ENCODE data around the gene FKBP7. TPM values are rescaled to one million over a fixed set of nuclear protein-coding genes. Genes with fewer than 3 reads are reported as not detected.

Gene FKBP7
- total and polyA plus RNA-seq, 2 donors from 2014 or later = 8.2 to 10.8 TPM

- Histone ChIP-seq H3K36me3 (ENCODE audit: control insufficient read depth in 2 of 3, insufficient read depth in 3 of 3, low read length in 3 of 3) (peaks cover 0 to 4% (median 3%) of the 10 kb centered on the region in 3 donors), H3K9me3 (ENCODE audit: control insufficient read depth in 2 of 3, insufficient read depth in 1 of 3, low read length in 3 of 3) (no peaks in the 10 kb centered on the region), H3K27ac (ENCODE audit: low read depth in 2 of 2, low read length in 2 of 2) (no peak overlapping the region), H3K4me1 (ENCODE audit: control insufficient read depth in 2 of 3, insufficient read depth in 2 of 3, low read depth in 1 of 3, low read length in 3 of 3) (no peaks in the 10 kb centered on the region), H3K27me3 (ENCODE audit: control insufficient read depth, insufficient read depth, low read length) (no peaks in the 10 kb centered on the region), H3K9ac (ENCODE audit: low read length in 3 of 3) (no peak overlapping the region), H3K4me3 (ENCODE audit: low read length in 3 of 3) (no peak overlapping the region)
- intact Hi-C loops (cut with DNase I) = no loop called here
- no peak for TF ChIP-seq CTCF (IDR thresholded peaks at IDR 0.05; ENCODE audit: borderline replicate concordance, extremely low read depth, insufficient read depth)
- FAIRE-seq (no peak), DNase-seq (no peak)
Observed at GRCh38 chr2:178514664-178515063, 36.3 kb upstream of the FKBP7 start.

- Histone ChIP-seq H3K36me3 (ENCODE audit: control insufficient read depth in 2 of 3, insufficient read depth in 3 of 3, low read length in 3 of 3) (peaks cover 0 to 4% (median 3%) of the 10 kb centered on the region in 3 donors), H3K27ac (ENCODE audit: low read depth in 2 of 2, low read length in 2 of 2) (no peak overlapping the region), H3K27me3 (ENCODE audit: control insufficient read depth, insufficient read depth, low read length) (no peaks in the 10 kb centered on the region), H3K4me1 (ENCODE audit: control insufficient read depth in 2 of 3, insufficient read depth in 2 of 3, low read depth in 1 of 3, low read length in 3 of 3) (no peaks in the 10 kb centered on the region), H3K9ac (ENCODE audit: low read length in 3 of 3) (no peak overlapping the region), H3K9me3 (ENCODE audit: control insufficient read depth in 2 of 3, insufficient read depth in 1 of 3, low read length in 3 of 3) (no peaks in the 10 kb centered on the region), H3K4me3 (ENCODE audit: low read length in 3 of 3) (no peak overlapping the region)
- DNase-seq (no peak), FAIRE-seq (no peak)
- intact Hi-C loops (cut with DNase I) = no loop called here
- TF ChIP-seq CTCF (IDR thresholded peaks at IDR 0.05; ENCODE audit: borderline replicate concordance, extremely low read depth, insufficient read depth) = no peak
Observed at GRCh38 chr2:178513876-178514275, 35.5 kb upstream of the FKBP7 start.

- Histone ChIP-seq H3K36me3 (ENCODE audit: control insufficient read depth in 2 of 3, insufficient read depth in 3 of 3, low read length in 3 of 3) (no peaks in the 10 kb centered on the region), H3K27me3 (ENCODE audit: control insufficient read depth, insufficient read depth, low read length) (no peaks in the 10 kb centered on the region), H3K9ac (ENCODE audit: low read length in 3 of 3) (no peak overlapping the region), H3K27ac (ENCODE audit: low read depth in 2 of 2, low read length in 2 of 2) (no peak overlapping the region), H3K9me3 (ENCODE audit: control insufficient read depth in 2 of 3, insufficient read depth in 1 of 3, low read length in 3 of 3) (no peaks in the 10 kb centered on the region), H3K4me3 (ENCODE audit: low read length in 3 of 3) (no peak overlapping the region), H3K4me1 (ENCODE audit: control insufficient read depth in 2 of 3, insufficient read depth in 2 of 3, low read depth in 1 of 3, low read length in 3 of 3) (no peaks in the 10 kb centered on the region)
- DNase-seq (peak in 1 of 5 donors; percentile 1), FAIRE-seq (no peak)
- intact Hi-C loops (cut with DNase I) = no loop called here
- no peak for TF ChIP-seq CTCF (IDR thresholded peaks at IDR 0.05; ENCODE audit: borderline replicate concordance, extremely low read depth, insufficient read depth)
Observed at GRCh38 chr2:178512484-178512883, 34.1 kb upstream of the FKBP7 start.

- Histone ChIP-seq H3K9me3 (ENCODE audit: control insufficient read depth in 2 of 3, insufficient read depth in 1 of 3, low read length in 3 of 3) (no peaks in the 10 kb centered on the region), H3K4me1 (ENCODE audit: control insufficient read depth in 2 of 3, insufficient read depth in 2 of 3, low read depth in 1 of 3, low read length in 3 of 3) (peaks cover 0 to 3% (median 0%) of the 10 kb centered on the region in 3 donors), H3K9ac (ENCODE audit: low read length in 3 of 3) (no peak overlapping the region), H3K27ac (ENCODE audit: low read depth in 2 of 2, low read length in 2 of 2) (no peak overlapping the region), H3K27me3 (ENCODE audit: control insufficient read depth, insufficient read depth, low read length) (no peaks in the 10 kb centered on the region), H3K36me3 (ENCODE audit: control insufficient read depth in 2 of 3, insufficient read depth in 3 of 3, low read length in 3 of 3) (no peaks in the 10 kb centered on the region), H3K4me3 (ENCODE audit: low read length in 3 of 3) (no peak overlapping the region)
- no peak for FAIRE-seq
- no peak for DNase-seq
- no peak for TF ChIP-seq CTCF (IDR thresholded peaks at IDR 0.05; ENCODE audit: borderline replicate concordance, extremely low read depth, insufficient read depth)
- intact Hi-C loops (cut with DNase I) = no loop called here
Observed at GRCh38 chr2:178510384-178510783, 32.0 kb upstream of the FKBP7 start.

All from kidney (tissue), 14 donors.